GM19328 (cell line): ENCODE measurements around the gene CCND3.

Experiments
- ATAC-seq: cut with Tn5 transposase; IDR thresholded peaks from one replicate; pipeline ENCODE4 v1.9.1; 2021; ENCODE audit warnings: mild to moderate bottlenecking, moderate library complexity; ENCODE audit not compliant: unreplicated experiment

The CCND3 gene

DNA sequence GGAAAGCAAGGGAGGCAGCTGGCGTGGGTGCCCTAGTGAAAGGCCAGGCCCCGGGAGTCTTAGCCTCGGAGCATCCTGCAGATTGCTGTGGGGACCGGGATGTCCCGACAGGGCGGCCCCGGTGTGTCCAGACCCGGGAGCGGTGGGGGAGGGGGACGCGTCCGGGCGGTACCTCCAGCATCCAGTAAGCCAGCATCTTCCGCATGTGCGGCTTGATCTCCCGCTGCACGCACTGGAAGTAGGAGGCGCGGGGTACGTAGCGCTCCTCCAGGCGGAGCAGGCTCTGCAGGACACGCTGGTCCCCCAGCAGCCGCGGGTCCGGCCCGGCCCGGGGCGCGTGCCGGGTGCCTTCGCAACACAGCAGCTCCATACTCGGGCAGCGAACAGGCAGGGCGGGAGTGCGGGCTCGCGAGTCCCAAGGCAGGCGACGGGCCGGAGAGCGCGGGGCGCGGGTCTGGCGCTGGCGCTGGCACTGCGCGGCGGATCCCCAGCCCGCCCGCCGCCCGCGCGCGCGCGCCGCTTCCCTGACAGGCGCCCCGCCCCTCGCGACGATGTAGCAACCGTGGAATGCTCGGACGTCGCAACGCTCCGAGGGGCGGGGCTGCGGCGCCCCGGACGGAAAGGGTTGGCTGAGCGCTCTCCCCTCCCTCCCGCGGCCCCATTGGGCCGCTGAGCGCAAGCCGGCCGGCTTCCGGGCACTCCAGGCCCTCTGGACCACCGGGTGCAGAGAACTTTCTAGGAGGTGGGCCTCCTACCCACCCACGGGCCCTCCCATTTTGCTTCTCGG is at the start of gene CCND3:
TSS of gene CCND3 (minus strand) at position 529 of the 787 bp plus-strand sequence. CDS start at position 370, 159 bp downstream.
- ATAC-seq = peak; percentile 91

DNA sequence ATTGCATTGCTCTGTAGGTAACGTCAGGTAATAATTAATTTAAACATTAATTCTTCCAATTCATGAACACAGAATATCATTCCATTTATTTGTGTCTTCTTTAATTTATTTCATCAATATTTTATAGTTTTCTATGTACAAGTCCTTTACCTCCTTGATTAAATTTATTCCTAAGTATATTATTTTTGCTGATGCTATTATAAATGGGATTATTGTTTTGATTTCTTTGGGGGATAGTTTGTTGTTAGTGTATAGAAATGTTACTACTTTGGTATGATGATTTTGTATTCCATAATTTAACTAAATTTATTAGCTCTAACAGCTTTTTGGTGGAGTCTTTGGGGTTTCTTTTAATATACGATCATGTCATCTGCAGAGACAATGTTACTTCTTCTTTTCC is 44.7 kb upstream of the CCND3 start:
- ATAC-seq = no peak

DNA sequence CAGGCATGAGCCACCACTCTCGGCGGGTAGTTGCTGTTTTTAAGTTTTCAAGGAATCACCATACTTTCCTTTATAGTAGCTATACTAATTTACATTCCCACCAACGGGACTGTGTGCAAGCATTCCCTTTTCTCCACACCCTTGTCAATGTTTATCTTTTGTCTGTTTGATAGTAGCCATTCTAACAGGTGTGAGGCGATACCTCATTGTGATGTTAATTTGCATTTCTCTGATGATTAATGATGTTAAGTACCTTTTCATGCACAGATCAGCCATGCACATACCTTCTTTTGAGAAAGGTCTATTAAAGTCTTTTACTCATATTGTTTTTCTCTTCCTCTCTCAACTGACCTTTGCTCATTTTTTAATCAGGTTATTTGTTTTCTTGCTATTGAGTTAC is 43.0 kb upstream of the CCND3 start:
- no peak for ATAC-seq

DNA sequence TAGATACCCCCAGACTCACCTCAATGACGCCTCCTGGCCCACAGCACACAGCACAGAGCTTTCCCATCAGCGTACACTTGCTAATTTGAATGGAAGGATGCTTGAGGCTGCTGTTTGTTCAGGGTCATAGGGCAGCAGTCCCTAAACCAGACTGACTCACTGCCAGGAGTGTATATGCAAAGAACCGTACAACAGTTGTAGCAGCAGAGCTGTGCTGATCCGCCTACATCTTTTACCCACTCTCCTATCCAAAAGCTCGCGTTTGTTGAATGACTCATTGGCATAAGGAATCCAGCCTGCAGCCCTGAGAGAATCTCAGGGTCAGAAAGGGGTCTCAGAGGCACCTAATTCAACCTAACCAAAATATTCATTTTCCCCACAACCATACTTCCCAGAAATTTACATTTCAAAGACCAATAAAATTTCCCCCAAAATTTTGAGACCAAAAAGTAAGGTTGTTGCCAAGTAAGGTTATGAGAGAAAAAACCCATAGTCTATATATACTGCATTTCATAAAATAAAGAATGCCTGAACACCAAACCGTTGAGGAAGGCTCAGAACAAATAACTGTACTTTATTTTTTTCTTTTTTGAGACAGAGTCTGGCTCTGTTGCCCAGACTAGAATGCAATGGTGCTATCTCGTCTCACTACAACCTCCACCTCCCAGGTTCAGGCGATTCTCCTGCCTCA is 35.3 kb upstream of the CCND3 start:
- ATAC-seq = no peak

DNA sequence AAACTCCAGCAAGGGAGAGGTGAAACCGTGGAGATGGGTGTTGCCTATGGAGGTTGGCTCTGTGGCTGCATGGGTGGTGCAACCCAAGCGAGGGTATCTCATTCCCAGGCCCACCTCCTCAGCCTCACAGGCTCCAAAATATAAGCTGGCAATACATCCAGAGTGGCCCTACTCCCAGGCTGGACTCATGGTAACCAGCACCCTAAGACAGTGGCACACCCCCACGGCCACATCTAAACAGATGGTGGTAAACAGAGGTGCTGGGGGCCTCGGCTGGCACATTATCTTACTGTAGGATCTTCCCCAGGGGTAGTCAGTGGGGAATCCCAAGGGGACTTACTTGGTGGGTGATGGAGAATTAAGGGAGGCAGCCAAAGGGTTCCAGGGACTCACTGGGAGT is 33.7 kb upstream of the CCND3 start:
- ATAC-seq = no peak

DNA sequence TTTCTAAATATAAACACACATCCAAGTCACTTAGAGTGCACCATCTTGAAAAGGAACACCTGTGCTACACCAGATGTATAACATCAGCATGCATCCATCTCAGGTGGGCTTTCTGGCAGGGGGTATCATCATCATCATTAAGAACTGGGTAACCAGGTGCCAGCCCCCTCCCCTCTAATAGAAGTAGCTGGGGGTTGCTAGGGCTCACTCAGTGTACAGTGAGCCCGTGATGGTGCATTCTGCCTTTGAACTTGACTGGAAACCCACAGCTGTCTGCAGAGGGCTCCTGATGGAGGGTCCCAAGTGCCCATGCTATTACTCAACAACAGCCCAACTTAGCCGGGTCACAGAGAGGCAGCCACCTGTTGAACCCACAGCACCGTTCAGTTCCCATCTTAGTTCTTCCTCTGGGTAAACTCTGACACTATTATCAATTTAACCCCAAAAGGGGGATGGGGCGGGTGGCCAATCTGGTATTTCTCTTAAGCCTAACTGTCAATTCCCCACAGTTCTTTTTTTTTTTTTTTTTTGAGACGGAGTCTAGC is 32.7 kb upstream of the CCND3 start:
- ATAC-seq = no peak

DNA sequence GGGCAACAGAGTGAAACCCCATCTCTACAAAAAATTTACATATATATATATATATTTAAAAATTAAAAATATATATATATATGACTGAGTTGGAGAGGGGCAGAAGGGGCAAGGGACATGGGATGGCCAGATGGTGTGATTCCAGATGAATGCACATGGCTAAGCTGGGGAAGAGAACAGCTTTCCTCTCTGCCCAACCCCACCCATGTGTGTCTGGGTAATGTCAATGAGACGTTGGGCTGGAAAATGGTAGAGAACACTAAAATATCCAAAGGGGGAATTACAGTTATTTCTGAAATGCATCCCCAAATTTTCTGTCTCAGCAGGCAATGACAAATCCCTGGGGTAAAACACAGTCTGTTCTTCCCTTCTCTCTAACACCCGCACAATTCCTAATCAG is 31.2 kb upstream of the CCND3 start:
- no peak for ATAC-seq

DNA sequence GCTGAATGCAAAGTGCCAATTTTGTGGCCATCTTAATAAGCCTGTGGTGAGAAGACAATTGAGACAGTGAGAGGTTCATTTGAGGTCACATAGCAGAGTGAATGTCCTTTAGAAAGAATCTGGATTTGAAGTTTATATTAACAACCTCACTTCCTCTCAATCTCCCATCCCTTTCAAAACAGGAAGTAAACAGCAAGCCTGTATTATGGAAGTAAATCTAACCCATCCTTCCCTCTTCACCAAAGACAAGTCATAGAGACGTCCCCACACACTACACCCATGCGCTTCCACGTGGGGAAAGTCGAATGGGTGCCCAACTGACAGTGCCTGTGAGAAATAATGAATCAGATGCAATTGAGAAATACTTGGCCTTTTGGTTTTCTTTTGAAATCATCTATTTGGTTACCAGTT is 28.8 kb upstream of the CCND3 start:
- ATAC-seq = no peak

DNA sequence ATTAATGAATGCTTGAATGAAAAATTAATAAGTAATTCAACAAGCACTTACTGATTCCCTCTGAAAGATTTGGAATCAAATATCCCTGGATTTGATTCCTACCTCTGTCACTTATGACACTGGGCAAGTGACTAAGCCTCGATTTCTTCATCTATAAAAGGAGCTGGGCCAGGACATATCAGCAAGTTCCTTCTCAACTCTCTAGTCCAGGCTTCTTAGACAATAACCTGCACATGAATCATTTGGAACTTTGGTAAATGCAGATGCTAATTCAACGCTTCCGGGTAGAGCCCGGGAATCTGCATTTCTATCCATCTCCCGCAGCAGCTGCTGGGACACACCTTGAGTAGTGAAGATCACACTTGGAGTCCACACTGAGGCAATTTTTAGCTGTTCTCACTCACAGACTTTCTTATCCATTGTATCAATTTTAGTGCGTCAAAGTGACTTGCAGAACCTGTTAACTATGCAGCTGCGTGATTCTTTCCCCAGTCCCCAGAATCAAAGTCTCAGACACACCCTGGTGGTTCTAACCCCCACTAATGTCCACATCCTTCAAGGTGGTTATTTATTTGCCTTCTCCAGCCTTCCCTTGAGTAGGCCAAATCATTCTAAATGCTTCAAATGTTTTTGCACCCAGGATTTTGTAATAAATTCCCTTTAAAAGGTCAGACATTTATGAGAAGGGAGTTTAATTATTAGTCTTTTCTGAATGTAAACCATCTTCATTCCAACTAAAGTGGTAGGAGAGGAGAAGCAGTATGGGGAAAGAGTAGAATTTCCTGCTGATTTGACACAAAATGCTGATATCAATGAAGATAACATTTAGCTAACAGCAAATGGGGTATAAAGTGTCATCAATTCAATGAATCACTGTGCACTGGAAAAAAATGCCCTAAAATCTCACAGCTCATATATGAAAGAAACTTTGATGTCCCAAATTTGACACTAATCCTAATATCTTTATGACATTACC is 26.0 kb upstream of the CCND3 start:
- no peak for ATAC-seq

DNA sequence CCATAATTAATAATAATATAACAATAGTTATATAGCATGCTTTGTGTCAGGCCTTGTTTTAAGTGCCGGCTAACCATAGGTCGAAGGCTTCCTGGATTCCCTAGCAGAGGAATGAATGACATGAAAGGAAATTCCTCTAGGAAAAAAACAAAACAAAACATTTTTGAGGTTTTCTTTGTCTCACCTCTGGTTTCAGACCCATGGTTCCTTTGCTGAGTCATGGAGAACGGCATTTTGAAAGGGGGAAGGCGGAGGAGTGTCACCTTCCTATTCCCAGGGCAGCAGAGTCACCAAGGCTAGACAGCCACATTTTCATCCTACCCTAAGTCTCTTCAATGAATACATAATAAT is 25.3 kb upstream of the CCND3 start:
- ATAC-seq = no peak

DNA sequence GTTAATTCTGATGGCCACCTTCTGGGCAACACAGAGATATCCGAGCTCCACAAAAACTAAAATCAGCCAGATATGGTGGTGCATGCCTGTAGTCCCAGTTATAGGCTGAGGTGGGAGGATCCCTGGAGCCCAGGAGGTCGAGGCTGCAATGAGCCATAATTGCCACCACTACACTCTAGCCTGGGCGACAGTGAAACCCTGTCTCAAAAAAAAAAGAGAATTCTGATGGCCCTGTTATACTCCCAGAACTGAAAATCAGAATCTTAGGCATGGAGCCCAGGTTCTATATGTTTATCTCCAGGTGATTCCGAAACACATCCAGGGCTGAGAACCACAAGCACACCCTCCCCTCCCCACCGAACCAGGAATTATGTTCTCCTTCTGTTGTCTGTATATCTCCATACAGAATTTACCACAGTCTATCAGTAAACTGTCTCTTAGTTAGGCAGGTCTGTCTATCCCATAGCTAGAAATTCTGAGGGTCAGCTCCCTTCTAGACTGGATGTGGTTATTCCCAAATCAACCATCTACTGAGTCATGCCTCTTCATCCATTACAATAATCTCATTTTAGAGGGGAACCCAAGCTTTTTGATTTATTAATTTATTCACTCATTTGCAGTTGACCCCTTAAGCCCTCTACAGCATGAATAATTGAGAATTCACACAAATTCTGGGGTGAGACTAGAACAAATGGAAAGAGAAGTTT is 24.8 kb upstream of the CCND3 start:
- ATAC-seq = no peak

DNA sequence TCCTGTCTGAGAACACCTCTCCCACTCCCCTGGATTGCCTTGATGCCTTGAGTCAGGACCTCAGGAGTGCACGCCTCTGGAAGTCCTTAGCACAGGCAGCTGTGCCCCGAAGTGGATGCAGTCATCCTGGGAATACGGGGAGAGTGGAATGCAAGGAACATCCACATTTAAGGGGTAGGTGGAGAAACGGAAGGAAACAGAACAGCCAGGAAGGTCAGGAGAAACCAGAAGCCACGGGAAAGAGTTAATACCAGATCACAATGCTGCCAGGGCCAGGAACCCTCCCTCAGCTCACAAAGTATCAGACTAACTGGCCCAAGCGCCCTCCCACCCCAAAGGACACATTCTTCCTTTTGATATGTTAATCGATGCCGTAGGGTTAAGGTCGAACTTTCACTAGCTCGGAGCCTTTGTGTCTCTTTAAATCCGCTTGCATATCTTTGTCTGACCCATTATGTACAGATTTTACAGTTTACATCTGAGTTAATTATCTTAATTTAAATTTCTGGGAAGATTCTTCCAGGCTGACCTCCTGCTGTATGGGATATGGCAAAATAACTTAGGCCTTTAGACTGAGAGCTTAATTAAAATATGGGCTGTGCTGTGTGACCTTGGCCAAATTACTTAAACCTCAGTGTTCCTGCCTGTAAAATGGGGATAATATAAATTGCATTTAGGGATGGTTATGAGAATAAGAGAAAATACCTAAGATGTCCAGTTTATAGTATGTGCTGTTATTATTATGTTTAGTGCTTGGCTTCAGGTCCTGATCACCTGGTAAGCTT is 24.0 kb upstream of the CCND3 start:
- ATAC-seq = no peak

DNA sequence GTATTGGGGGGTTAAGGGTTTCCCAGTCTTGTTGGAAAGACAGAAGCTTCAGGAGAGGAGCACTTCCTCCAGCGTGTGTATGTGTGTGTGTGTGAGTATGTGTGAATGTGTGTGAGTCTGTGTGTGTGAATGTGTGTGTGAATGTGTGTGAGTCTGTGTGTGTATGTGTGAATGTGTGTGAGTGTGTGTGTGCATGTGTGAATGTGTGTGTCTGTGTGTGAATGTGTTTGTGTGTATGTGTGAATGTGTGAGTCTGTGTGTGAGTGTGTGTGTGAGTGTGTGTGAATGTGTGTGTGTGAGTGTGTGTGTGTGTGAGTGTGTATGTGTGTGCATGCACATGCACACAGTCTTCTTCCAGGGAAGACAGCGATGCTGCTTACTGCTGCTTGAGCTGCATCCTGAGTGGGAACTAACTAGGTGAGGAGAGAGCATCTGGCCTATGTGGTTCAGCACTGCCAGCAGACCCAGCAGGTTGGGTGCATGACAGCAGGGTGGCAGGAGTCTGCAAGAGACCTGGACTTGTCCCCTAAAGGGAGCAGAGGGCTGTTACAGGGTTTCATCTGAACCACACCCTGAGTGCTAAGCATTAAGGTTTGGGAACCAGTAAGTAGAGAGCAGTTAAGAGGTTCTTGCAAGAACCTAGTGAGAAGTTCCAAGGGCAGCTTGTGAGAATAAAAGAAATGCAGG is 22.7 kb upstream of the CCND3 start:
- ATAC-seq = no peak

DNA sequence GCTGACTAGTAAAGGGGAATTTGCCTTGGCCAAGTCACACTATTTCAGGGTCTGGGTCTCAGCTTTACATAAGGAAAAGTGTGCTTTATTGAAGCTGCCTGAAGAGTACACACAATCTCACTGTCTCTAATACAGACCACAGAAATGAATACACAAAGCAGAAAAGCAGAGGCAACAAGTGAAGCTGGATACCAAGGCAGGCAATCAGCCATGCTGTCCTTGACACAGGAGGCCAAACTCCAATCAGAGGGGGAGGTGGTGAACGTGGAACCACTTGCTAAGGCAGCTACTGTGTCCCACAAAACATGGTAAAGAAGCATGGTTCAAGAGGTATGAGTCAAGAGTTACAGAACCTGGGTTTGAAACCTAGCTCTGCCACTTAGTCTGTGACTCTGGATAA is 21.8 kb upstream of the CCND3 start:
- no peak for ATAC-seq

DNA sequence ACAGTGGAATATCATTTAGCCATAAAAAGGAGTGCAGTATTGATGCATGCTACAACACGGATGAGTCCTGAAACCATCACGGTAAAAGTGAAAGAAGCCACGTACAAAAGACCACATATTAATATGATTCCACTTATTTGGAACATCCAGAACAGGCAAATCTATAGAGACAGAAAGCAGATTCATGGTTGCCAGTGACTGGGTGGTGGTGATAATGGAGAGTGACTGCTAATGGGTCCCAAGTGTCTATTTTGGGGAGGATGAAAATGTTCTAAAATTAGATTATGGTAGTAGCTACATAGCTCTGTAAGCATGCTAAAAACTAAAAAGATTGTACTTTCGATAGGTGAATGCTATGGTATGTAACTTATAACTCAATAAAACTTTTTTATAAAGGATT is 18.4 kb upstream of the CCND3 start:
- no peak for ATAC-seq

DNA sequence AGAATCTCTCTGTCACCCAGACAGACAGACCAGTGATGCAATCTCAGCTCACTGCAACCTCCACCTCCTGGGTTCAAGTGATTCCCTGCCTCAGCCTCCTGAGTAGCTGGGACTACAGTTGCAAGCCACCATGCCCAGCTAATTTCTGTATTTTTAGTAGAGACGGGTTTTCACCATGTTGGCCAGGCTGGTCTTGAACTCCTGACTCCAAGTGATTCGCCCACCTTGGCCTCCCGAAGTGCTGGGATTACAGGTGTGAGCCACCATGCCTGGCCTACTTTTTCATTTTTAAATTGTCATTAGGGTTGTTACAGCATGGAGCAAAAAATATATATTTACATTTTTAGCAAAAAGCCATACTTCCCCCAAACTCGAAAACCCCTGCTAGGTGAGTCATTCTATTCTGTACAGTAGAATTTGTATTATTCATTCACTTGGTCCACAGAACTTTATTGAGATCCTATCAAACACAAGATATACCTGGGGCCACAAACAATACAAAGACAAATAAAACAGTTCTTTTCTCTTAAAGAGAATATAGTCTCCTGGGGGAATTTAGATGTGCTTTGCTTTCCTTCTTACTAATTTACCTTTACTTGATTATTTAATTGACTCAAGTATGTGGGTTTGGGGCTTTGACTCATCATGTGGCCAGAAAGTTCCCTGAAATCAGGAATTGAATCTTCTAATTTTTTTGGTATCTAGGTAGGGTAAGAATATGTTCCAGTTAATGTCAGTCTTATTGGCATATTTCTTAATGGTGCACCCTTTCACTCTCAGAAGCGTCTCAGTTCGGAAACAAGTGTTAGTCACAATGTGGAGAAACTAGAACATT is 16.6 kb upstream of the CCND3 start:
- ATAC-seq = no peak

DNA sequence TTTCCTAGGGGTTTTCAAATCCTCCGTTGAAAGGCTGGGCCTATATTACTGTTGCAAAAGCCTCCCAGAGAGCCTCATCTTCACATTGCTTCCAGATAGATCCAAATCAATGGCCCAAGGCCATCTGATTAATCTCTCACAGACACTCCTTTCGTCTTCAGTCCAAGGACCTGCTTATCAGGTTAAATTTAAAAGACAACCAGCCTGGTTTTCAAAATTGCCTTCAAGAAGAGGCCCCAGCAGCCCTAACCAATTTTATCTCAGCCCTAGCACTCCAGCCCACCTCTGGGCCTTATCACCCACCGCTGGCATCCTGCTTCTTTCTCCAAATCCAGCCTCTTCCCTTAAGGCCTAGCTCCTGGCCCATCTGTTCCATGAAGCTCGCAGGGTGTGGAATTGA is 15.5 kb upstream of the CCND3 start:
- ATAC-seq = no peak

DNA sequence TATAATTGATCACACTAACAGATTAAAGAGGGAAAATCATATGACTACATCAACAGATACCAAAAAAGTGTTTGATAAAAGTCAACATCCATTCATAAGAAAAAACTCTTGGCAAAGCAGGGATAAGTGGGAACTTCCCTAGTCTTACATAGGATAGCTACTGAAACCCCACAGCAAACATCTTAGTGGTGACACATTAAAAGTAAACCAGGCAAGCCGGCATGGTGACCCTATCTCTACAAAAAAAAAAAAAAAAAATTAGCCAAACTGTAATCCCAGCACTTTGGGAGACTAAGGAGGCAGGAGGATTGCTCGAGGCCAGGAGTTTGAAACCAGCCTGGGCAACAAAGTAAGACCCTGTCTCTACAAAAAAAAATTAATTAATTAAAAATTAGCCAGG is 13.8 kb upstream of the CCND3 start:
- ATAC-seq = no peak
